COLO668 (cell line): ENCODE results near the gene SDHA.

ENCODE experiments used
- DNase-seq: peaks from one replicate; lab custom pipeline; 2025; ENCODE audit not compliant: unreplicated experiment; lab: John Stamatoyannopoulos, UW

SDHA gene

DNA sequence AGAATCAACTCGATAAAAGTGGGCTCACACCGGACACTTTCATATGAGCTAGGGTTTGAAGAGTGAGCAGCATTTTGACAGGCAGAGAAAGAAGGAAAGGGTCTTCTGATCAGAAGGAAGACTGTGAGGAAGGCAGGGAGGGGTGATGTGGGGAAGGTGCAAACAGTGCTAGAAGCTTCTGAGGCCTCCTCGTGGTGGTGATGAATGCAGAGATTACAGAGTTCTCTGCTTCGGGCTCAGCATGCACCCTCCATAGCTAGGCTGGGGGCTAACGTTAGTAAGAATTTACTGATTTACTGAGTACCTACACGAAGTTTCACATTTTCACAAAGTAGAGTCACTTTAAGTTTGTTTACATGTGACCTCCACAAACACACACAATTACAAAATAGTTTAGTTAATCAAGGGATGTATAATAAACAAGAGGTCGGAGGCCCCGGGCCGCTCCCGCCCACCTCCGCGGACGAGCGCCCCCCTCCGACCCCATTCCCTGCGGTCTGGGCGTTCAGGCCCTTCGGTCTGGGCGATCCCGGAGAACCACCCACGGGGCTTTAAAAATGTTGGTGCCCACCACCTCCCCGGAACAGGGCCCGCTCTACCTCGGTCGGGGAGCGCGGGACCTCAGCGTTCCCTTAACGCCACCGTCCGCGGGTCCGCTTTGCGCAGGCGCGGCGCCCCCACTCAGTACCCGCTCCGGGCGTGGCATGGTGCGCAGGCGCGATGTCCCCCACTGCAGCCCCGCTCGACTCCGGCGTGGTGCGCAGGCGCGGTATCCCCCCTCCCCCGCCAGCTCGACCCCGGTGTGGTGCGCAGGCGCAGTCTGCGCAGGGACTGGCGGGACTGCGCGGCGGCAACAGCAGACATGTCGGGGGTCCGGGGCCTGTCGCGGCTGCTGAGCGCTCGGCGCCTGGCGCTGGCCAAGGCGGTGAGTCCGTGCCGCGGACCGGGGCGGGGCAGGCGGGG lies at the start of gene SDHA, which contains the start of gene CCDC127:
TSS of gene SDHA (plus strand) at position 827 of the 963 bp plus-strand sequence. CDS start at position 863, 36 bp downstream.
TSS of gene CCDC127 (minus strand) at position 660 of the 963 bp plus-strand sequence. CDS start 1,304 bp downstream, outside the sequence.
- peak; percentile 99 for DNase-seq

DNA sequence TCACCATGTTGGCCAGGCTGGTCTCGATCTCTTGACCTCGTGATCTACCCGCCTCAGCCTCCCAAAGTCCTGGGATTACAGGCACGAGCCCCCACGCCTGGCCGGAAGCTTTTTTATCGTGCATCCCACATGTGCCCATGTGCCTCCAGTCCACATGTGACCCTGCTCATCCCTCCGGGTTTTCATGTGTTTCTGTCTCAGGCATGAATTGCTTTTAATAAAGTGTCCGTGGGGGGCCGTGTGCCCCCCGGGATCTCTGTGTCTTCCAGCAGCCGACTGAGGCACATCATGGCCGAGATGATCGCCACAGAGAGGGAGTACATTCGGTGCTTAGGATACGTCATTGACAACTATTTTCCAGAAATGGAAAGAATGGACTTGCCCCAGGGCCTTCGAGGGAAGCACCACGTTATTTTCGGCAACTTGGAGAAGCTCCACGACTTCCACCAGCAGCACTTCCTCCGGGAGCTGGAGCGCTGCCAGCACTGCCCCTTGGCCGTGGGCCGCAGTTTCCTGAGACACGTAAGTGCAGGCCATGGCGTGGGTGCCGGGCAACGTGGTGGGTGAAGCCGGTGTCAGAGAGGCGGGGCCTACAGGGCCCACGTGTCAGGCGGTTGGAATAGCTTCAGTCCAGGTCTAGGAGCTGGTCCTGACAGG lies 48.9 kb upstream of the SDHA start:
- DNase-seq: no peak

DNA sequence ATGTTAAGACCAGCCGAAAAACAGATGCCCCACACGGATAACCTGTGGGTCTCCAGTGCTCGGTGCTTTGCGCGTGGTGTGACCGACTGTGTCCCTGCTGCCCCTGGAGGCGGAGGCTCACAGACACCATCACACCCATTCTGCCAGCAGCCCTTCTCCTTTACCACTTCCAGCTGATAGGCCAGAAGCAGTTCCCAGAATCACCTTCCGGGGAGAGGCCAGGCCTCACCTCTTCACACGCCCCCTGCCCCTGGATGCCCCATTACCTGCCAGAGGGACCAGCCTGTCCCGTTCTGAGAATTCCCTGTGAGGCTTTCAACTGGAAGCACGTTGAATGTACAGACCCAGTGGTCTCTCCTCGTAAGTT lies 48.4 kb upstream of the SDHA start:
- no peak for DNase-seq

DNA sequence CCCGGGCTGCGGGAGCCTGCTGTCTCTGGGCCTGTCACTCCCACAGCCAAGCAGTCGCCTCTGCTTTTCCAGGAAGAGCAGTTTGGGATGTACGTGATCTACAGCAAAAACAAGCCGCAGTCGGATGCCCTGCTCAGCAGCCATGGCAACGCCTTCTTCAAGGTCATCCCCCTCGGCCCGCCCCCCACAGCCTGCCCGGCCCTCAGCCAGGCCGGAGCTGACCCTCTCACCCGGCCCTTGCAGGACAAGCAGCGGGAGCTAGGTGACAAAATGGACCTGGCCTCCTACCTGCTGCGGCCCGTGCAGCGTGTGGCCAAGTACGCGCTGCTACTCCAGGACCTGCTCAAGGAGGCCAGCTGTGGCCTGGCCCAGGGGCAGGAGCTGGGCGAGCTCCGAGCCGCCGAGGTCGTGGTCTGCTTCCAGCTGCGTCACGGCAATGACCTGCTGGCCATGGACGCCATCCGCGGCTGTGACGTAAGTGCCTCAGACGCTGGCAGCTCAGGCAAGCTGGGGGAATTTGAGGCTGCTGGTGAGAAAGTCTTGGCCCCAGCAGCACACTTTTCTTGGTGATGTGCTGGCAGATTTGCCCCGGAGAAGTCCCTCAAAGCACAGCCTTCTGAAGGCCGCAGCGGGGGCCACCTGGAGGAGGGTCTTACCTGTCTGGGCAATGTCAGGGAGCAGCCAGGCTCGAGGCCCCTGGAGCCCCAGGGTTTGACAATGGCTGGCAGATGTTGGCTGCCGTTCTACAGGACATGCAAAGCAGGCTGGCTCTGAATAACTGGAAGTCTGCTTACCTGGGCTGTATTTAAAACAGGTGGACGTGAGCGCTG lies 46.9 kb upstream of the SDHA start:
- DNase-seq: no peak

DNA sequence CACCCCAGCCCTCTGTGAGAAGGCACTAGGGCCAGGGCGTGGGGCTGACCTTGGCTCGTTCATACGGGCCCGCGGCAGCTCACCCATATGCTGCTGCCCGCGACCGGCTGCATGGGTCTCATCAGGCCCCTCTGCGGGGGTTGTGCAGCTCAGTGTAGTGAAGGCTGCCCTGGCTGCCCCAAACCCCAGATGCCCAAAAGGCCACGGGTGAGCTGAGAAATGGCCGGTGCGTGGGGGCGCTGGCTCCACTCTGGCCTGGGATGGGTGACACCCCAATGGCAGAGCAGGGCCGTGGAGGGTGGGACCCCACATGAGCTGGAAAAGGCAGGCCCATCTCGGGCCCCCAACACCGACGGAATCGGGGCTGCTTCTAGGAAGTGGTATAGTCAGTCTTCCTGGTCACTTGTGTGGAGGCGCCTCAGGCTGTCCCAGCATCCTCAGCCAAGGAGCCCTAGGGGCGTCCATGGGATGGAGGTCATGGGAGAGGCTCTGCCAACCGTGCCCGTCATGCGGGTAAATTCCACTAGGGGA lies 46.3 kb upstream of the SDHA start:
- DNase-seq: no peak

DNA sequence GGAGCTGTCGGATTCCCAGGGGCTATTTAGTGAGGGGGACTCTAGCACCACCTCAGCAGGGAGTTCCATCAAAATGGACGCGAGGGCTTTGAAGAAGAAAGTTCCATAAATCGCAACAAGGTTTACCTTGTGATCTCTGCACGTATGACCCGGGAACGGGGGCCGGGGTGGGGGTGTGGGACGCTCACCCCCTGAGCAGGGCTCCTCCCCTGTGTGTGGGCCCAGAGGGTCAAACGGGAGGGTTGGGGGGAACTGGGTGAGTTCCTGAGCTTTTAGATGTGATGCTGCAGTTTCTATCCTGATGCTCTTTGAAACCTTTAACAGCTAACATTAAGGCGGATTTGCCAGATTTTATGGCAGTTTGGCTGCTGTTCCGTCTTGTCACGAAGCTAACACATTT lies 45.7 kb upstream of the SDHA start:
- DNase-seq: no peak

DNA sequence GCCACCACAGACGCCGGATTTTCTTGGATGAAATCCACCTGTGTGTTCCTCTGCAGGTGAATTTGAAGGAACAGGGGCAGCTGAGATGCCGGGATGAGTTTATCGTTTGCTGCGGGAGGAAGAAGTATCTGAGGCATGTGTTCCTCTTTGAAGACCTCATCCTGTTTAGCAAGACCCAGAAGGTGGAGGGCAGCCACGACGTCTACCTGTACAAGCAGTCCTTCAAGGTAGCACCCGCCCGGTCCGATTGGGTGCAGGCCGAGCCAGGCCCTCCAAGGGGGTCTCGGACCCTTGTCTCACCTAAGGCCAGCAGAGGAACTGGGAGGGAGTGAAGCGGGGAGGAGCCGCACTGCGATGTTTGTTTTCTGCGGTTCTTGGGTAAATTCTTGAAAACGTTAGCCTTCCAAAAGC lies 45.3 kb upstream of the SDHA start:
- no peak for DNase-seq

DNA sequence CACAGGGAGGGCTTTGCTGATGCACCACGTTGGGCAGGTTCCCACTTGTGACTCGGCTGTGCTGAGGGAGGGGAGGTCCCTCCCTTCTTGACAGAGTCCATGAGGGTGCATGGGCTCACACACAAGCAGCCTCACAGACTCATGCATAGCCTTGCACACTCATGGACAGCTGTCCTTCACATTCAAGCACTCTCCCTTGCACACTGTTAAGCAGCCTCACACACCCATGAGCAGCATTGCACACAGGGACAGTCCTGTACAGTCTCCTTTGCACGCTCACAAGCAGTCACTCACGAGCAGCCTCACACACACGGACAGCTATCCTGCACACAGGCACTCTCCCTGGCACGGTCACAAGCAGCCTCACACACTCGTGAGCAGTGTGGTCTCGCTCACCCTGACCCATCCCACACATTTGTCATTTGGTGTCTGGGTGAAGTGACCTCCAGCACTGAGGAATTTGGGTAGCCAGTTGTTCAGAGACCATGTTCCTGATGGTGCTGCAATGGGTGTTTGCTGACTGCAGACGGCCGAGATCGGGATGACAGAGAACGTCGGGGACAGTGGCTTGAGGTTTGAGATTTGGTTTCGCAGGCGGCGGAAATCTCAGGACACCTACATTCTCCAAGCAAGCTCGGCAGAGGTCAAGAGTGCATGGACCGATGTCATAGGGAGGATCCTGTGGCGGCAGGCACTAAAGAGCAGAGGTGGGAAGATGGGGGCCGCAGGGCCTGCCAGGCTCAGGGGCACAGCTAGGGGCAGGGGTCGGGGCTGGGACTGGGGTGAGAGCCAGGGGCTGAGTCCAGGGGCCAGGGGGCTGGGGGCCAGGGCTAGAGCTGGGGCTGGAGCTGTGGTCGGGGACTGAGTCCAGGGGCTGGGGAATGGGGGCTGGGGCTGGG lies 44.5 kb upstream of the SDHA start:
- no peak for DNase-seq

DNA sequence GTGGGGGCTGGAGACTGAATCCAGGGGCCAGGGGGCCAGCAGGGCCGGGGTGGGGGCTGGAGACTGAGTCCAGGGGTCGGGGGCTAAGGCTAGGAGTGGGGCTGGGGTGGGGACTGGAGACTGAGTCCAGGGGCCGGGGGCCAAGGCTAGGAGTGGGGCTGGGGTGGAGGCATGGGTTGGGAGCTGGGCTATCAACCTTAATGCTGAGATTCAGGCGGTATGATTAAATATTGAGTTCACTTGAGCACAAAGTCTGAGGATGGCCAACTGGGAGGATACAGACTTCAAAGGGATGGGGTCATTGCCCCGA lies 43.9 kb upstream of the SDHA start:
- no peak for DNase-seq

DNA sequence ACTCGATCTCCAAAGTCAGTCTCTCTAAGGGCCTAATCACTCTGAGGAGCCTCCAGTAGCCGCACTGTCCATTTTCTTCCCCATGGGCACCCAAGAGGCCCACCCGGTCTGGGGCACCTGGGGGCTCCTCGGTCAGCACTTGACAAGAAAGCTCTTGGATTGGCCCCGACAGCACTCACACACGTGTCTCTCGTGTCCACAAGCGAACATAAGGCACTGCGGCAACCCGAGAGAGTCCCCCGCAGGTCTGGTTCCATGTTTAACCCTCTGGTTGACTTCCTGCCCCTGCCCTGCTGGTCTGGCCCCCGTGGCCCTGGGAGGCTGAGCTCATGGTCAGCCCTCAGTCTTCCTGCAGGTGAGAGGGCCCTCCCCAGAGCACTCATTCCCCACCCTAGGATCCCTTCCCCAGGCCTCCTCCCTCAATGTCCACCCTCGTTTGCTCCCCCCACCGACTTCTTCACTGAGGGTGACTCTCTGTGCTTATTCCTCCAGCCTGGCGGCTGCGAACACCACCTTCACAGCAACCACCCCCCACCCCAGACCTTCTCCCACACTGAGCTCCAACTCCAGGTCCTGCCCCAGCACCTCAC lies 43.1 kb upstream of the SDHA start:
- no peak for DNase-seq

DNA sequence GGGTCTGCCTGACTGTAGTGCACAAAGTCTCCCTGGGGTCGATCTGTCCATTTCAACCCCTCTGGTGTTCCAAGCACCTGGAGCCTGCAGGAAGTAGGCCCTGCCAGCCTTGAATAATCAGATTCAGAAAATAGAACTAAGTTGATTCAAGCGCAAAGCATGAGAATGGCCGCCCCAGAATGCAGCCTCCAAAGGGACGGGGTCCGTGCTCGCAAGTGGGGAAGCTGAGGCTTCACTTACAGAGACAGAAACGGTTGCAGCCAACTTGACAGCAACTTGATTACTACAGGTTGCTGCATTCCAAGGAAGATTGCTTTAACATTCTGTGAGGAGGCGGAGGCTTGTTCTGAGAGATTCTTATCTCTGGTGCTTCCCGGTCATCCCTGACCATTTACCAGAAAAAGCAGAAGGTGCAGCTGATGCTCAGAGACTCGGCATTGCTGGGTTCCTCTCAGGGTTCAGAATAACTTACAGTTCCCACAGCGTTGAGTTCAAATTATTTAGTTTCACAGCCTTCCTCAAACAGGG lies 41.8 kb upstream of the SDHA start:
- DNase-seq: no peak

DNA sequence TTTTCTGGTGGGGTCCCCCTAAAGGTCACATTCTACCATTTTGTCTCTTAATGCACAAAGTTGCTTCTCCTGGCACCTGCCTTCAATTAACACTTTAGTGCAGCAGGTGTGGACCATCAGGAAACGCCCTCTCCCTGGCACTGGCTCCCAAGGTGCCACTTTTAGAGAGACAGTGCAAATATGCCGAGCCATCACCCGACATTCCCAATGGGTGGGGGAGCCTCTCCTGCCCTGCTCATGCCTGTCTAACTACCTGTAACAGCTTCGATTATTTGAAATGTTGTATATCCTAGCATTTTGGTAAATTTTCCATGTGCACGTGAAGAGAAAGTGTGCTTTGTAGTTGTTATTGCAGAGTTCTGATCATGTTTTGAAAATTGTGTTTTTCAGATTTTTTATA lies 40.0 kb upstream of the SDHA start:
- DNase-seq: peak; percentile 38

DNA sequence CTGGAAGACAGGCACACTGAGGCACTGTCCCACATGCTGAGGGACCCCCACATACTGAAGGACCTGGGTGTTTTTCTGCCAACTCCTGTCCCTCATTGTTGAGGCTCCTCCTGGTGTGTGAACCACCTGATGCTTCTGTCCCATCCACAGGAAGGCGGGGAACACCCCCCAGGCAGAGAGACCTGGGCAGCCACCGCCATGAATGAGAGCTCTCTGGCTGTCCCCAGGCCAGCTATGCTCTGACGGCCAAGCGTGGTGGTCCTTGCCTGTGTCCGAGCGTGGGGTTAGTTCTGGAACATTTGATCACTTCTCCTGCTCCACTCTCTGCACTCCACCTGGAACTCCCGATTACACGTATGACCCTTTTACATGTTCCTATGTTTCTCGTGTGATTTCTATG lies 38.7 kb upstream of the SDHA start:
- no peak for DNase-seq

DNA sequence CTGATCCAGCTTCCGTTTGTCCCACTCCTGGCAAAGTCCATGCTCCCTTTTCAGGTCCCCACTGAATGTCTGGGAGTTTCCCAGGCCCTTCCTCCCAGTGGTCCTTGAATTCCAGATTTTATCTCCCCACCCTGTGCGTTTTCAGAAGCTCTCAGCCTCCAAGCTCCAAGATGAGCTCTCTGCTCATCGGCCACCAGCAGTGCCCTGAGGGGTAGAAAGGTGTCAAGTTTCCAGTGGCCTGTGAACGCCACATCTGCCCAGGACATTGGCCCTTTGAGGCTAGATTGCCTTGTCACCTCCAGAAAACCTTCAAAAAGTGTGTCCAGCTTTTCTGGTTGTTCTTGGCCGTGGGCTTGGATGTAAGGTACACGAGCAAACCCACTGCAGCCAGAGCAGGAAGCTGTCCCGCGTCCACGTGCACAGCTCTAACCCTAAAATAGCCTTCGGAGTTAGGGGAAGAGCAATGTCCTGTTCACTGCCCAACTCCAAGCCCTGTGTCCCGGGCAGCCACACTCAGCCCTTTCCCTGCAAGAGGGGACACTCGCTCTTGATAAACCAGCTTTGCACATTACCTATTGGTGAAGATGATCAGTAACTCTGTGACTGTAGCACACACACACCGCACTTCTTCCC lies 37.7 kb upstream of the SDHA start:
- peak; percentile 30 for DNase-seq

DNA sequence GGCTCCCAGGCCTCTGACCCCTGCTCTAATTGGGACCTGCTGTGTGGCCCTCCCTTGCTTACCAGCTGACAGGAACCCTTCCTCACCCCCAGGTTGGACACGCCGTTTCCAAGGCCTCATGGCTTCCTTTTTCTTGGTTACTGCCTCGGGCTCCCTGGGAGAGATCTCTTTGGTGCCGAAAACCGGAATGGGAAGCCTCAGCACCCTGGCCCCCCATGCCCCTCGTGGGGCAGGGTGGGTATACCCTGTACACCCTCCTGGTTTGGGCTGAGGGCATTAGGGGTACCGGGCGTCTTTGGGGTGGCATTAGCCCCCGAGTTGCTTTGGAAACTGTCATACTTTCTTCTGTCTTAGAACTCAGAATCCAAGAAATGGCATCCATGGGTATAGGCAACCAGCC lies 37.0 kb upstream of the SDHA start:
- no peak for DNase-seq

DNA sequence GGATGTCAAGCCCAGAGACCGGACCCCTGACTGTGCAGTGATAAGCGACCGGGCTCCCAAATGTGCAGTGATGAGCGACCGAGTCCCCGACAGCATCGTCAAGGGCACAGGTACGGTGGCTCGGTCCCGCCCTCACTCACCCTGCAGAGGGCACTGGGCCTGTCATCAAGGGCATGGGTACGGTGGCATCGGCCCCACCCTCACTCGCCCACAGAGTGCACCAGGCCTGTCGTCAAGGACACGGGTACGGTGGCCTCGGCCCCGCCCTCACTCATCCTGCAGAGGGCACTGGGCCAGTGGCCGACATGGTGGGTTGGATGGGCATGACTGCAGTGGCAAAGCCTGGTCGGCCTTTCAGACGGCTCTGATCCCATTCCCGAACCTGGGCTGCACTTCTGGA lies 36.6 kb upstream of the SDHA start:
- DNase-seq: no peak

DNA sequence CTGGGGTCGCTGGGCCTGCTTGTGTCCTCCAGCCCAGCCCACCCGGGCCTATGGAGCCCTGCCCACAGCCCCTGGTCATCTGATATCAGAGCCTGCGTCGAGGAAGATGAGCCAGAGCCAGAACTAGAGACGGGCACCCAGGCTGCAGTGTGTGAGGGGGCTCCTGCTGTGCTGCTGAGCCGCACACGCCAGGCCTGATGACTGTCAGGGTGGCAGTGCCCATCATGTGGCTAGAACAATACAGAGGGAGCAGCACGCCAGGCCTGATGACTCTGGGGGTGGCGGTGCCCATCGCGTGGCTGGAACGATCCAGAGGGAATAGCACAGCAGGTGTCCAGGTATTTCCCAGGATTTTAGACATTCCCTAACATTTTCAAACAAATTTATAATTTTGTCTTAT lies 36.0 kb upstream of the SDHA start:
- no peak for DNase-seq

DNA sequence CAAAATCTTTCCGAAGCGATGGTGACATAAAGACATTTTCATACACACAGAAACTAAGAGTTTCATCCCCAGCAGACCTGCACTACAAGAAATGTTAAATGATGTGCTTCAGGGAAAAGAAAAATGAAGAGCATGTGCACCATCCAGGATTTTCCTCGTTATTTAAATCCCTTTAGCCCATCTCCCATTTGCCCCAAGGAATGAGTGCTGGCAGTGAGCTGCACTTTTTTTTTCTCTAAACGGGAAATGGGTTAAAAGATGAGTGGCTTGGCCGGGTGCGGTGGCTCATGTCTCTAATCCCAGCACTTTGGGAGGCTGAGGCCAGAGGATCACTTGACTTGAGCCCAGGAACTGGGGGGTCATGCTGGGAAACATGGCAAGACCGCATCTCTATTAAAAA lies 33.6 kb upstream of the SDHA start:
- no peak for DNase-seq
